GM19193 (cell line): ENCODE data around the gene SOS1.

ENCODE experiments used
- POLR2A ChIP-seq: IDR thresholded peaks from 4 replicates; pipeline ENCODE4 v1.6.1; 2011; ENCODE audit not compliant: insufficient read depth, insufficient read length; ENCODE audit errors: extremely low read depth

The SOS1 gene

DNA sequence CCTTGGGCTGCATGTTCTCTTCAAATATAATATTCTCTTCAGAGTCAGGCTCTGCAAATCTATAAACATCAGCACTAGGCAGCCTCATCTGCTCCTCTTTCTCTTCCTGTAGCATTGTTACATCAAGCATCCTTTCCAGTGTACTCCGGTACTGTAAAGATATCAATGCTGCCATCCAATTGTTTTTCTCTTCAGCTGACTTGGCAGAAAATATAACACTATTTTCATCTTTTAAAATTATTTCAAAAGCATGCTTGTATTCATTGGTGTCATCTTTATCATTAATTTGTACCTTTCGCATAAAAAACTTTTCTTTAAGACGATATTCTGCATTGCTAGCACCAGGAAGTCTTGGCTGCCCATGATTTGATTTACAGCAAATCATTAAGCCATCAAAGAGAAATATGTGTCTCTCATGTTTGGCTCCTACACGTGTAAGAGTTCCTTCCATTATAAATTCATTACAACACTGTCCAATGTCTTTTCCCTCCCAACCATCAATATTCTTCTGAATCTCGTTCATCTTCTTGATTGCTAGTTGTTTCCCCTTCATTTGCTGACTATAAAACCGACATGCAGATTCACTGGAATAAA is 98.1 kb downstream of the SOS1 start:
- no peak for TF ChIP-seq POLR2A

DNA sequence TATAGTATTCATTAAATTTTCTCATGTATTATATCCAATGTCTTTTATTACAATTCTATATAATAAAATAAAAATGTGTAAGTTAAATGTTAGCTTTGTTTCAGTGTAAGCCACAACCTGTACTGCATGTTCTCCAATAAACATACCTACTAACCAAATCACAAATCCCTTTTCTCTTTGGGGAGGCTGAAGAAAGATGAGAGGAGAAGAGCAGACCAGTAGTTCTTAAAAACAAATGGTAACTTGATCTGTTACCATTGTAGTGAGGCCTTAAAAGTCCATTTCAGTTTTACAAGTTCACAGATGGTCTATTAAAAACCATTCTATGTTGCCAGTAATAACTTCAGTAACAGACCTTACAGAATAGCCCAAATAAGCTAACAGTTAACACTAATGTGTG is 100.5 kb downstream of the SOS1 start:
- no peak for TF ChIP-seq POLR2A

DNA sequence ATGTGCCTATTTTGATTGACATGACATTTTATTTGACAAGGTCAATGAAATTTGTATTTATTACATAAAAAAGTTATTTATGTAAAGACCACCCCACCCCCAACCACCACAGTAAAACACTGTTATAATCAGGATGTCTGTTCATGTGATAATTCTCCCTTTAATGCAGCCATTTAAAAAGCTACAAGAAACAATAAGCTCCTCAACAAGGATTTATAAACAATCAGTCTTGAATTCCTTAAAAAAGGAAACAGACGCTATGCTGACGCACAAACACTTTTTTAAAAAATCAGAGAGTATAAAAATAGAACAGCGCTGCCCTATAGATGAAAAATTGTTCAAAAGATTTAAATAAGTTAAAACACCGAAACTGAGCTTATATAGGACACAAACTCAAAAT is 102.2 kb downstream of the SOS1 start:
- TF ChIP-seq POLR2A = no peak

DNA sequence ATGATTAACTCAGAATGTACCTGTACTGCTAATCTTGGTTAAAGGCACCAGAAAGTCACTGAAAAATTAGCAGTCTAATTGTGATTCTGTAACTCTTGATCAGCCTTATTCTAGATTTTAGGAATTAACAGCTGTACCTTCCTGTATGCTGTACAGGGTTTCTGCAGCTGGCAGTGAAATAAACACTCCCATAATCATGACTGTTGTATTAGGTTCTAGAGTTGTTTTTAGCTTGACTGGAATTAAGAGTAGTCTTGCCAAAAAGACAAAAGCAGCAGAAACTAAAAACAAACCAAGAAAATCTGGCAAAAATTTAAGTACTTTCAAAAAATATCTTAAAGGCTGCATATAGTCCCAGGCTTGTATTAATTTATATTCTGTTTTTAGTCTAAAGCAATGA is 103.5 kb downstream of the SOS1 start:
- TF ChIP-seq POLR2A = no peak

DNA sequence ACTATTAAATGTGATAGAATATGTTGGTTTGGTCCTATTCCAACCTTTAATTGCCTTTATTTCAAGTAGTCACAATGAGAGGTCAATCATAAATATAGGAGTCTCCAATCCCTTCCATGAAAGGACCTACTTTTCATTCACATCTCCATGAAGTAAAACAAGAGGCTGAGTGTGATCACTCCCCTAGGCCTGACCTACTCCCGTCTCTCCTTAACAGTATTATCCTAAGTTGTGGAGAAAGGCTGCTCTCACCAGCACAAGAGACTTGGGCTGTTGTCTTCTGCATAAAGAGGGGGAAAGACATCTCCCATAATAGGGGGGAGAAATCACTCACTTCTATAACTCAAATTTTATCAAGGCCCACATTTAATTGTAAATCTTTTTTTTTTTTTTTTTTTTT is 105.4 kb downstream of the SOS1 start:
- no peak for TF ChIP-seq POLR2A

DNA sequence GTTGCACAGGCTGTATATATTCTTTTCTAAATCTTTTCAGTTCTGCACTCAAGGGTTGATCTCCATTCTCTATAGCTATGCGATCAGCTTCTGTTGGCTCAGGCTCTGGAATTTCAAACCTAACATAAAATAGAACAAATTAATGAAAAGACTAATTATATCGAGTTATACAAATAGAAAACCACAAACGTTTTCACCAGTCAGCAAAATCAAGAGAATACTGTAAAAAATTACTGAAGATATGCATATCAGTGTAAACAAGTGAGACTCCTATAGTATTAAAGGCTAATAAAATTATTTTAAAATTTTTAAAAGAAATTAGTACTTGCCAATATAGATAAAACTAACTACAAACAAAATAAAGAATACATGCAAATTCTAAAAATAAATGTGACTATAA is 107.0 kb downstream of the SOS1 start:
- TF ChIP-seq POLR2A = no peak

DNA sequence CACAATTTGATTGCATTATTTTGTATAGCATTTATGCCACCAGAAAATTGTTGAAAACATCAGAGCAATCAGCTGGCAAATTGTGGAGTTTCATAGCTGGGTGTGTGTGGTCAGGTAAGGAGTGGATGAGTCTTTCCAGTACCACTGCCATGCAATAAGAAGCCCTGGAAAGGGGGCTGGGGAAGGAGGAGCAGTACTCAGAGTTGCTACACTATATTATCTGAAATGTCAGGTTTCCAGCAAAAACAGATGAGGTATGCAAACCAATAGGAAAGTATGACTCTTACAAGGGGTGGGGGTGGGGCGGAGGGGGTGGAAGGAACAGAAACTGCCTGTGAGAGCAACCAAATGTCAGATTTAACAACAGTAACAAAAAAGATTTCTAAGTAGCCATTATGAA is 112.2 kb downstream of the SOS1 start:
- no peak for TF ChIP-seq POLR2A

DNA sequence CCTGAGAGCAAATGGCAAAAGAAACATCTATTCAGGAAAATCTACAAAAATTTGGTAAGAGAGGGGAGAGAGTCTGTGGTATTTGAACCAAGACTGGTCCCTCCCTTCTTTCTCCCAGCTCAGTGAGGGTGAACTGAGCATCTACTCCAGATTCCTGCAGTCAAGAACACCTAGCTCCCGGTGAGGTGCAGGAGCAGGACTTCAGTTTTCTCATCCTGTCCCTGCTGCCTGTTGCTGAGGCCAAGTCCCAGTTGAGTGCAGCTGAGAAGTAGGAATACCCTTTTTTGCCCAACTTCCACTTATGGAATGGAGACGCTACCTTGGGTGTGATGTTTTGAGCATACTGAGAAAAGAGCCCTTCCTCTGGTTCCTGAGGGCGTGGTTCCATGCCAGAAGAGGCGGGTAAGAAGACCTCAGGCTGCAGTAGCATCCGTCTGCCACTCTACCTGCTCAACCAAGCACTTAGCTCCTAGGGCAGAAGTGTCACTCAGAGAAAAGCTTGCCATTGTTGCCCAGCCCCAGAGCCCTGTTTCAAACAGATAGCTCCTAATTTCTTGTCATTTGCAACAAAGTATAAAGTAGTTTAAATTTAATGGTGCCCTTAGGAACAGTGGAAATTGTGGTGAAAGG is 112.9 kb downstream of the SOS1 start:
- no peak for TF ChIP-seq POLR2A

DNA sequence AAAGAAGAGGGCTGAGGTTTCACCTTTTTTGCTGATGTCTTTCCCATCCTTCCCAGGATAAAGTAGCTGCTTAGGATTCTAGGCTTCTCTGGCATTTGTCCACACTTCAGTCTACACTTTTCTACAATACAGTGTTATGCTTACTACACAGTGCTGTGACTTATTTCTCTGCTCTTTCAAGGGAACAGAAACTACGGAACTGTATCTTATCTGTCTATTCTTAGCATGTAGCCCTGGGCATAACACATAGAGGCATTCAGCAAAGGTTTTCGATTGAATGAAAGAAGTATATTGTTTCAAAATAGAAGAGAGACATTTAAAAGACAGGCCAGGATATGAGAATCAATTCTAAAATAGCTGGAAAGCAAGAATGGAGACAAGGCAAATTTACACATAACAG is 120.3 kb downstream of the SOS1 start:
- no peak for TF ChIP-seq POLR2A

DNA sequence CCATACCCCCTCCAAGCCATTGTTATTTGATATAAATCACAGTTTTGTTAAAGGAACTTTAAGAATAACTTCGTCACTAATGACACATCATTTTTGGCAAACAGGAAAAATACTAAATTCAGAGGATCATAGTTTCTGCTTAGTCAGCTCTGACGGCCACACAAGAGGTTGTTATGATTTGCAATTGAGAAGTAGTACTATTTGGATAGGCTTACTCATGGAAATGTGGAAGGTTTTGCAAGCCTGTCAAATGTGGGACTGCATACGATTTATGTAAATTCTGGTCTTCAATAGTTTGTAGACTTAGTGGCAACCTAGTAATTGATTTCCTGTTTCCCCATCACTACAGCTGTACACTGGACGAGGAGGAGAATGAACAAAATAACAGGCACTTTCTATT is 123.1 kb downstream of the SOS1 start:
- no peak for TF ChIP-seq POLR2A

DNA sequence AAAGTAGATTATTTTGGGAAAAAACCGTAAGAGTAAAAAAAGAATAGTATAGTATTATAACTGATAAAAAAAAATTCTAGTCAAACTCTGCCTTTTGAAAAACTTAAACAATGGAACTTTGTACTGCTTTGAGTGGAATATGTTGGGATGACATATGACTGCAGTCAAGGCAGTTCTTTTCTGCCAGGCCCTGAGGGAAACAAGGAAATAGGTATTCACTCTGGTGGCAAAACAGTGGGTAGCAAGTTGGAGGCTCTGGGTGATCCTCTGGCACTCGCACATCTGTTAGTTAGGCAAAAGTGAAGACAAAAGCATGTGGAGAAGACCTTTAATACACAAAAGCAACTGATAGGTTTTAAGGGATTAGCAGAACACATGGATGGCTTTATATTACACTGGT is 129.0 kb downstream of the SOS1 start:
- no peak for TF ChIP-seq POLR2A

DNA sequence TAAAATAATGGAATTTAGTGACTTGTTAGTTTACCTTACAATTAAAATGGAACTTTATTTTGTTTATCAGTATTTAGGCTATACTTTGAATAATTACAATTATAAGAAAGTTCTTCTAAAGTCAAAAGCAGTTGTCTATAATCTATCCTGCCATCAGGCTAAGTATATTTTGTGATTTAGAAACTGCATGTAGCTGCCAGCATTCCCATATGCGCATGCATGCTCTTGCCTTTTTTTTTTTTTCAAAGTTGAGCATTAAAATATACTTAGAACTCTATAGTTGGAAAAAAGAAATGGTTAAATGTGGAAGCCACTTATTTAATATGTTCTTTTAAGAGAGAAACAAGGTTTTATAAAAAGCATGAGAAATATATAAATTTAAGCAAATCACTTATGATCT is 132.1 kb downstream of the SOS1 start:
- TF ChIP-seq POLR2A = no peak

DNA sequence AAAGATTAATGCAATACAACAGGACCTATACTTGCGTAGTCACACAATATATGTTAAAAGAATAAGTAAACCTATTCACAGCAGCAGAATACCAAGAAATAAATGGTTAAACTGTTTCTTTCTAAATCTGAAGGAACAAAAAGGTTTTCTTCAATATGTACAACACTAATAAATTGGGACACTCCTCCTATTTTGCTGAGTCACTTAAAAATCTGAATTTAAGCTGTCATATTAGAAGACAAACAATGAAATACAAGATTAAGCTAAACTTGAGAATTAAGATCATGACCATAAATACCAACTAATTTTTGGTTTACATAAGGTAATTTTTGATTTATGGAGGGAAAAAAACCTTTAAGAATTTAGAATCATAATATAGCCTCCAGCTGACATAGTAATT is 138.4 kb downstream of the SOS1 start:
- no peak for TF ChIP-seq POLR2A

DNA sequence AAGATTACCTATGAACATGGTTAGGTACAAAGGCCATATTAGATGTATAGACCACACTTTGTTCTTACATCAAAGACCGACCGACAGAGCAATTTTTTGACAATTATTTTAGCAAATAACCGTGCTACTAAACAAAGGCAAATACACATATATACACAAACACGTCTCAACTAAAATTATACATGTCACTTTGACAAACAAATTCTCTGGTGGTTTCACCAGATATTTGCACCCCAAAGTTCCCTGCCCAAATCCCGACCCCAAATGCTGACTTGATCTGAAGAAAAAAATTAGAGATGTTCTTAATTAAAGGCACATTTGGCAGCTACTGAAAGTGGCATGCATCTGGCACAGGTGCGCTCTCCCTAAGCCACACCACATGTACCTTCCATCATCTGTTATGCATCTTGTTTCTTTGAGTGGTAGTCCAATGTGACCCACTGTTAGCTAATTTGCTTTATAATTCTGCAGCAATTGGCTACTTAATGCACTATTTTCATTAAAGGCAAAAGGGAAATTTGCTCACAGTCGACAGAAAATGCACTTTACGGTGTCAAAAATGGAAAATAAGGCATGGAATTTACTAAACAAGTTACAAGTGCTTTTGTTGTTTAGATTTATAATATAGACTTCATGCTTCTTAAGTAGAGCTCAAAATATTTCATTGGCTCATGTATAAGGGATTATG is 139.0 kb downstream of the SOS1 start:
- no peak for TF ChIP-seq POLR2A

DNA sequence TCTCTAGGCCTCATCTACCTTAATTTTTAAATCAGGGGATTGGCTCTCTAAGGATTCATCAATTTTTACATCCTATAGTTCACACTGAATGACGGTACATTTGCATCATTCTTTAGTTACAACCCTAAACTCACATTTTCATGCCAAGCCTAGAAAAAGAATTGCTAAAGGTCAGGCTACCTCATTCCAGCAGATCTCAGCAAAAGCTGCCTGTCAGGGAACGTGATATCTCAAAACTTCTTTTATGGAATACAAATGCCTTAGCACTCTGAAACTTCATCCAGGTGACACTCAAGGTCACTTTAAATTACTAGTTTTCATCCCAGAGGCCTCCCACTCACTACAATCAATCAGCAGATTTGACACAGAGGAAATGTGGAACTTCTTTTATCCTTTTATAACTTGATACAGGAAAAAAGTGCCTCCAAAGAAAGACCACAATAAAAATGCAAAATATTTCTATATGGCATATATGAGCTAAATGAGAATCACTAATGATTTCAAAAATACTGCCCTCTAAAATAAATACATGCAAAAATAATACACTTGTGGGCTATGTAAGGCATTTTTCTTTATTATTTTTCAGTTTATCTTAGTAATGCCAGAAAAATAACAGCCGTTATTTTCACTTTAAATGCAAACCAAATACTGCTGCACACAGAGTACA is 139.7 kb downstream of the SOS1 start:
- no peak for TF ChIP-seq POLR2A

DNA sequence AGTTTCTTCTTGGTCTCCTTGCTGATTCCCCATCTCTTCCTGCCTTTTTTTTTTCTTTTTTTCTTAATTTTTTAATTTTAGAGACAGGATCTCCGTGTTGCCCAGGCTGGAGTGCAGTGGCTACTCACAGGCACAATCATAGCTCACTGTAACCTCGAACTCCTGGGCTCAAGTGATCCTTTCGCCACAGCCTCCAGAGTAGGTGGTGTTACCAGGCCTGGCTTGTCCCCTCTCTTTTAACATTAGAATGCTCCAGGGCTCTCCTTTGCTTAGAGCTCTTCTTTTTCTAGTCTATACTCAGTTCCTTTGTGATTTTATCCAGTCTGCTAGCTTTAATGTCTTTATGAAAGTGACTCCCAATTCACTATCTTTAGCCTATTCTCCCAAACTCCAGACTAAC is 141.9 kb downstream of the SOS1 start:
- TF ChIP-seq POLR2A = no peak
